ENCODE data around the gene FHAD1. TPM values are rescaled to one million over a fixed set of nuclear protein-coding genes. Genes with fewer than 3 reads are reported as not detected.
"Not testable (repeated sequence)": the region's sequence is repeated elsewhere in the genome, so short reads cannot be mapped to it uniquely, and the experiment has no call there.

Gene FHAD1
- total RNA-seq, 4 donors from 2014 or later = 1.6 TPM; not detected in 3

GRCh38 chr1:15290382-15290781, 43.4 kb downstream of the FHAD1 start:
- no peaks in the 10 kb centered on the region for H3K27me3 ChIP-seq
- no peak for TF ChIP-seq EP300 (IDR thresholded peaks at IDR 0.05)
- no peak for TF ChIP-seq CTCF (IDR thresholded peaks at IDR 0.05)
- TF ChIP-seq POLR2AphosphoS5 (IDR thresholded peaks at IDR 0.05) = no peak
- no peak for TF ChIP-seq POLR2A (IDR thresholded peaks at IDR 0.05)
- 90% methylated on average over 9 of the region's 9 CpGs for WGBS
- H3K4me1 ChIP-seq = peaks cover under 1% of the 10 kb centered on the region
- H3K9me3 ChIP-seq = no peaks in the 10 kb centered on the region
- DNase-seq (ENCODE audit: low spot score in 2 of 2) = no peak
- no peak overlapping the region for H3K27ac ChIP-seq
- no peaks in the 10 kb centered on the region for H3K36me3 ChIP-seq
- H3K4me3 ChIP-seq = no peak overlapping the region

- no peak for TF ChIP-seq EP300 (IDR thresholded peaks at IDR 0.05)
- TF ChIP-seq POLR2AphosphoS5 (IDR thresholded peaks at IDR 0.05) = no peak
- no peak for TF ChIP-seq CTCF (IDR thresholded peaks at IDR 0.05)
- TF ChIP-seq POLR2A (IDR thresholded peaks at IDR 0.05) = no peak
- peaks cover 14% of the 10 kb centered on the region for H3K4me1 ChIP-seq
- no peak for DNase-seq (ENCODE audit: low spot score in 2 of 2)
- no peaks in the 10 kb centered on the region for H3K27me3 ChIP-seq
- WGBS = 48% methylated on average over 5 of the region's 5 CpGs
- H3K27ac ChIP-seq = no peak overlapping the region
- H3K36me3 ChIP-seq = no peaks in the 10 kb centered on the region
- H3K4me3 ChIP-seq = no peak overlapping the region
- no peaks in the 10 kb centered on the region for H3K9me3 ChIP-seq
Measured at GRCh38 chr1:15295696-15296095, 48.7 kb downstream of the FHAD1 start.

GRCh38 chr1:15296585-15297321, 49.7 kb downstream of the FHAD1 start:
- Histone ChIP-seq H3K27ac (no peak overlapping the region), H3K27me3 (no peaks in the 10 kb centered on the region), H3K4me3 (no peak overlapping the region), H3K36me3 (no peaks in the 10 kb centered on the region), H3K4me1 (peaks cover 14% of the 10 kb centered on the region), H3K9me3 (no peaks in the 10 kb centered on the region)
- DNase-seq (ENCODE audit: low spot score in 2 of 2) = no peak
- no peak for TF ChIP-seq CTCF (IDR thresholded peaks at IDR 0.05)
- TF ChIP-seq POLR2AphosphoS5 (IDR thresholded peaks at IDR 0.05) = no peak
- no peak for TF ChIP-seq POLR2A (IDR thresholded peaks at IDR 0.05)
- no peak for TF ChIP-seq EP300 (IDR thresholded peaks at IDR 0.05)
- WGBS = 46% methylated on average over 9 of the region's 9 CpGs

GRCh38 chr1:15297975-15298374, 51.0 kb downstream of the FHAD1 start:
- 92% methylated on average over 4 of the region's 4 CpGs for WGBS
- not testable (repeated sequence) for H3K27ac ChIP-seq; H3K27me3 ChIP-seq; H3K36me3 ChIP-seq; DNase-seq (ENCODE audit: low spot score in 2 of 2); H3K4me3 ChIP-seq; H3K9me3 ChIP-seq
- peaks cover 14% of the 10 kb centered on the region for H3K4me1 ChIP-seq

GRCh38 chr1:15299179-15299578, 52.2 kb downstream of the FHAD1 start:
- H3K9me3 ChIP-seq = no peaks in the 10 kb centered on the region
- no peaks in the 10 kb centered on the region for H3K36me3 ChIP-seq
- no peak overlapping the region for H3K27ac ChIP-seq
- peaks cover 14% of the 10 kb centered on the region for H3K4me1 ChIP-seq
- WGBS = 96% methylated on average over 1 of the region's 1 CpG
- TF ChIP-seq CTCF (IDR thresholded peaks at IDR 0.05) = no peak
- TF ChIP-seq POLR2AphosphoS5 (IDR thresholded peaks at IDR 0.05) = no peak
- TF ChIP-seq POLR2A (IDR thresholded peaks at IDR 0.05) = no peak
- no peak for TF ChIP-seq EP300 (IDR thresholded peaks at IDR 0.05)
- DNase-seq (ENCODE audit: low spot score in 2 of 2) = no peak
- no peaks in the 10 kb centered on the region for H3K27me3 ChIP-seq
- H3K4me3 ChIP-seq = no peak overlapping the region

- no peaks in the 10 kb centered on the region for H3K27me3 ChIP-seq
- no peaks in the 10 kb centered on the region for H3K36me3 ChIP-seq
- H3K27ac ChIP-seq = no peak overlapping the region
- peaks cover 14% of the 10 kb centered on the region for H3K4me1 ChIP-seq
- no peak for DNase-seq (ENCODE audit: low spot score in 2 of 2)
- H3K4me3 ChIP-seq = no peak overlapping the region
- H3K9me3 ChIP-seq = no peaks in the 10 kb centered on the region
- 82% methylated on average over 4 of the region's 4 CpGs for WGBS
- TF ChIP-seq POLR2A (IDR thresholded peaks at IDR 0.05) (no peak), POLR2AphosphoS5 (IDR thresholded peaks at IDR 0.05) (no peak), CTCF (IDR thresholded peaks at IDR 0.05) (no peak), EP300 (IDR thresholded peaks at IDR 0.05) (no peak)
Measured at GRCh38 chr1:15299806-15300205, 52.8 kb downstream of the FHAD1 start.
